K562 (cell line): ENCODE data around the gene USP44. TPM values are rescaled to one million over a fixed set of nuclear protein-coding genes. Genes with fewer than 3 reads are reported as not detected.

Experiments
- ATAC-seq: fragments of 200-7000 bp; cut with Tn5 transposase; 3 replicates; pipeline ENCODE4 v1.9.1; 2020; ENCODE audit warnings: moderate library complexity
- BruUV-seq: library from RNA; stranded (reverse); fragments of 400-500 nt; replicated peaks from 2 replicates; lab custom pipeline; 2021; lab: Mats Ljungman, UMichigan
- CTCF ChIA-PET: fragments of 300-600 bp; formaldehyde crosslinking; extraction: SDS; loops from one replicate; lab custom pipeline; 2021; ENCODE audit warnings: low intra/inter-chr PET ratio; lab: Yijun Ruan, JAX
- POLR2A ChIA-PET: fragments of 300-600, 350-650 bp; sonication (Branson Sonifier 250); formaldehyde crosslinking; extraction: SDS; loops from one replicate; lab custom pipeline; 2021; ENCODE audit warnings: antibody characterized with exemption, inconsistent platforms; lab: Yijun Ruan, JAX
- DNase-seq, 4 experiments: peaks; one replicate each; pipeline versions ENCODE4 v3.0.0 to v3.0.0-alpha.2; 2011 to 2018; ENCODE audit warnings: low spot score in 3 of 4, mixed read lengths in 3 of 4; ENCODE audit errors: extremely low read depth in 1 of 4
- FAIRE-seq: peaks from 2 replicates; lab custom pipeline; 2011; peaks lifted over from hg19 to GRCh38; lab: Jason Lieb, UNC
- H2AFZ ChIP-seq: 2 replicates; pipeline ENCODE4 v1.6.0; 2011; ENCODE audit warnings: low read depth, low read length, control low read depth, inconsistent platforms
- H3K27ac ChIP-seq: fragments of 200-600 bp; 3 replicates; pipeline ENCODE4 v1.8.0; 2011; ENCODE audit warnings: low read depth, mild to moderate bottlenecking, control low read depth, inconsistent platforms, low read length, moderate library complexity, mixed read lengths; ENCODE audit errors: extremely low read depth
- H3K27me3 ChIP-seq, 2 experiments: fragments of 300-600 bp in 1 of 2; 2 replicates in 1 of 2; 3 replicates in 1 of 2; pipeline versions ENCODE4 v1.6.0 to v1.8.0; 2011; ENCODE audit warnings: inconsistent platforms in 2 of 2, low read length in 2 of 2, mild to moderate bottlenecking in 1 of 2, mixed read lengths in 1 of 2, moderate library complexity in 1 of 2; ENCODE audit not compliant: control insufficient read depth in 2 of 2, insufficient read depth in 2 of 2
- H3K36me3 ChIP-seq: fragments of 300-600 bp; 3 replicates; pipeline ENCODE4 v1.8.0; 2011; ENCODE audit warnings: mild to moderate bottlenecking, low read length, inconsistent platforms; ENCODE audit not compliant: control insufficient read depth, insufficient read depth
- H3K4me1 ChIP-seq, 2 experiments: fragments of 200-600 bp in 1 of 2; replicated peaks in 1 of 2; 2 replicates in 1 of 2; 3 replicates in 1 of 2; pipeline versions ENCODE4 v1.5.1 to v1.8.0; 2011; ENCODE audit warnings: inconsistent platforms in 2 of 2, low read length in 2 of 2, mild to moderate bottlenecking in 1 of 2, mixed read lengths in 1 of 2, moderate library complexity in 1 of 2; ENCODE audit not compliant: control insufficient read depth in 2 of 2, insufficient read depth in 2 of 2
- H3K4me2 ChIP-seq: 2 replicates; pipeline ENCODE4 v1.6.1; 2011; ENCODE audit warnings: low read length, control low read depth, inconsistent platforms, mixed read lengths; ENCODE audit not compliant: insufficient read depth
- H3K4me3 ChIP-seq: fragments of 200-600 bp; sonication (generic), shearing (Covaris generic); 2 replicates; pipeline ENCODE4 v1.5.1; 2016; ENCODE audit warnings: control low read depth, inconsistent platforms
- H3K79me2 ChIP-seq: fragments of 200-600 bp; 3 replicates; pipeline ENCODE4 v1.8.0; 2011; ENCODE audit warnings: low read length, inconsistent platforms; ENCODE audit not compliant: control insufficient read depth, insufficient read depth
- H3K9ac ChIP-seq, 2 experiments: 2 replicates each; pipeline versions ENCODE4 v1.6.0 to v1.6.1; 2011; ENCODE audit warnings: low read depth in 2 of 2, low read length in 2 of 2, control low read depth in 1 of 2, inconsistent platforms in 1 of 2, mild to moderate bottlenecking in 1 of 2, mixed read lengths in 1 of 2; ENCODE audit not compliant: insufficient read depth in 1 of 2
- H3K9me1 ChIP-seq: one replicate; pipeline ENCODE4 v1.6.0; 2011; ENCODE audit warnings: inconsistent platforms, mild to moderate bottlenecking, low read length, moderate library complexity; ENCODE audit not compliant: control insufficient read depth, insufficient read depth
- H3K9me3 ChIP-seq: replicated peaks from 2 replicates; pipeline ENCODE4 v1.5.1; 2011; ENCODE audit warnings: low read depth, low read length, inconsistent platforms; ENCODE audit not compliant: control insufficient read depth, insufficient read depth
- H4K20me1 ChIP-seq: replicated peaks from 2 replicates; pipeline ENCODE4 v1.6.1; 2011; ENCODE audit warnings: low read length, inconsistent platforms, mixed read lengths; ENCODE audit not compliant: control insufficient read depth, insufficient read depth
- CBX8 ChIP-seq: fragments of 200-600 bp; sonication (generic); IDR thresholded peaks from 2 replicates; pipeline ENCODE4 v1.6.1; 2012; ENCODE audit warnings: borderline replicate concordance, mixed run types, low read depth, mild to moderate bottlenecking, moderate library complexity, mixed read lengths, low read length, control low read depth, inconsistent platforms; ENCODE audit not compliant: poor library complexity, severe bottlenecking; ENCODE audit errors: extremely low read depth
- ID3 ChIP-seq, 2 experiments: fragments of 250-450 bp in 1 of 2; fragments of 450-650 bp in 1 of 2; sonication (Bioruptor Pico) in 1 of 2; IDR thresholded peaks; 2 replicates each; pipeline versions ENCODE4 v1.6.1 to v1.8.0; 2016 to 2021; ENCODE audit warnings: mild to moderate bottlenecking in 2 of 2, moderate library complexity in 2 of 2, missing compliant biosample characterization in 1 of 2, missing genetic modification characterization in 1 of 2
- PKNOX1 ChIP-seq: fragments of 450-650 bp; IDR thresholded peaks from 2 replicates; pipeline ENCODE4 v1.6.1; 2016
- POLR2H ChIP-seq: IDR thresholded peaks from 2 replicates; pipeline ENCODE4 v1.6.1; 2016; ENCODE audit warnings: missing genetic modification characterization, low read depth, mild to moderate bottlenecking, control low read depth, missing compliant biosample characterization, moderate library complexity
- ZBTB40 ChIP-seq, 2 experiments: fragments of 450-650 bp in 1 of 2; sonication (generic) in 1 of 2; formaldehyde crosslinking in 1 of 2; IDR thresholded peaks; 2 replicates each; pipeline versions ENCODE4 v1.7.1 to v1.9.0; 2016 to 2022; ENCODE audit warnings: inconsistent platforms in 1 of 2, mild to moderate bottlenecking in 1 of 2, missing genetic modification reagents in 1 of 2
- WGBS: fragments of 100-300 bp; shearing (Covaris generic); methylation state at CpG from one replicate; pipeline ENCODE4 v1.1.6; 2016; ENCODE audit warnings: low coverage, mixed read lengths; ENCODE audit not compliant: insufficient coverage; ENCODE audit errors: missing lambda C conversion rate; 5-methylcytosine and 5-hydroxymethylcytosine counted together
- in situ Hi-C: fragments of 300-500 bp; cut with MboI; formaldehyde crosslinking; loops from 4 replicates; pipeline ENCODE4 v1.15.0; 2018; ENCODE audit warnings: inconsistent platforms, mixed read lengths
- intact Hi-C: fragments of 100-400 bp; cut with micrococcal nuclease; formaldehyde crosslinking; loops from 2 replicates; pipeline ENCODE4 v1.14.2; 2022
- polyA plus RNA-seq, 8 experiments: library from polyadenylated mRNA; depleted of rRNA in 4 of 8; stranded (reverse) in 5 of 8; unstranded in 3 of 8; fragments of >200 nt; fragmentation: Nextera tagmentation in 2 of 8; fragmentation: Illumina TruSeq in 1 of 8; extraction: Ambion mirVana in 2 of 8; extraction: Trizol in 1 of 8; gene quantifications; 2 replicates each; pipeline versions ENCODE4 v1.2.1 to v1.2.3, GENCODE V29; 2011 to 2014; ENCODE audit warnings: inconsistent platforms in 1 of 8, missing spikeins in 1 of 8
- total RNA-seq, 7 experiments: library from RNA; depleted of rRNA in 6 of 7; stranded (reverse); fragments of >200 nt in 6 of 7; fragmentation: Illumina TruSeq in 2 of 7; extraction: Trizol in 2 of 7; gene quantifications; 2 replicates each; pipeline versions ENCODE4 v1.2.1 to v1.2.3, GENCODE V29; 2011 to 2021; ENCODE audit warnings: low replicate concordance in 1 of 7

The USP44 gene
- total and polyA plus RNA-seq, 9 of the 15 experiments (the other 6 are each of a cell fraction or from before 2014, with no cell fraction given), result 2.1 to 5.7 (median 2.8) TPM

GRCh38 chr12:95545731-95546490 is 5.4 kb downstream of the USP44 start:
- Histone ChIP-seq H3K9me3 (peaks cover 8% of the 10 kb centered on the region; the same call in 1 of the 2 replicates), H4K20me1 (no peaks in the 10 kb centered on the region), H3K9me1 (no peaks in the 10 kb centered on the region), H3K36me3 (no peaks in the 10 kb centered on the region), H3K27me3 (0 out of 5 replicates have a peak, but pooled peaks cover 0 to 3% of the 10 kb centered on the region in 2 experiments), H3K79me2 (peaks cover 4% of the 10 kb centered on the region; the same call in 1 of the 3 replicates), H3K4me1 (peaks cover 0 to 12% of the 10 kb centered on the region in 2 experiments; a peak in 3 of 5 replicates), H3K9ac (no peak overlapping the region; a peak in 1 of 4 replicates), H3K4me2 (no peak overlapping the region), H3K4me3 (no peak overlapping the region), H2AFZ (0 out of 2 replicates have a peak overlapping the region, but pooled peaks have one; percentile 15), H3K27ac (no peak overlapping the region)
- WGBS, result 25% methylated on average over 8 of the region's 8 CpGs
- CTCF ChIA-PET, result no interaction called here
- in situ Hi-C loops (no loop called here), intact Hi-C loops (no loop called here)
- POLR2A ChIA-PET, result interaction anchor here (1.1 kb wide), 1 partner anchor 11 kb away, joined by 5 read pairs; no protein-coding TSS in a partner anchor
- ATAC-seq (no peak), FAIRE-seq (peak; percentile 32), DNase-seq (no peak)
- TF ChIP-seq ZBTB40 (IDR thresholded peaks at IDR 0.05) (peak; percentile 67), ZBTB40 (CRISPR knock-in tag; IDR thresholded peaks at IDR 0.05) (no peak), POLR2H (tag) (no peak), CBX8 (peak; percentile 63), ID3 (CRISPR knock-in tag; IDR thresholded peaks at IDR 0.05) (no peak), ID3 (tag; IDR thresholded peaks at IDR 0.05) (no peak), PKNOX1 (peak; percentile 73)
- BruUV-seq, result no TSS peak
